ENCODE data around the gene DEAF1. TPM values are rescaled to one million over a fixed set of nuclear protein-coding genes. Genes with fewer than 3 reads are reported as not detected.
A peak's percentile ranks its signal among the peaks of the same experiment; 100 is the strongest.

Gene DEAF1
- total and polyA plus RNA-seq, 9 of the 15 experiments (the other 6 are each of a cell fraction or from before 2014, with no cell fraction given) = 2.0 to 69.1 (median 26.8) TPM

- TF ChIP-seq ZBTB33 (CRISPR knock-in tag; IDR thresholded peaks at IDR 0.05) (no peak), CSDE1 (IDR thresholded peaks at IDR 0.05) (no peak), CLOCK (CRISPR knock-in tag; IDR thresholded peaks at IDR 0.05; ENCODE audit: borderline replicate concordance) (no peak), MAZ (CRISPR knock-in tag; conservative IDR thresholded peaks at IDR 0.05 in 1 of 2, IDR thresholded peaks at IDR 0.05 in 1 of 2) (peak in 1 of 2 experiments; percentile 50; a peak in 1 of 4 replicates), ZNF239 (CRISPR knock-in tag; IDR thresholded peaks at IDR 0.05) (no peak), MYC (IDR thresholded peaks at IDR 0.05; ENCODE audit: low read depth, low read length) (peak; percentile 54), MYC (CRISPR knock-in tag; IDR thresholded peaks at IDR 0.05; ENCODE audit: borderline replicate concordance, low read depth) (no peak), SNAPC5 (CRISPR knock-in tag; IDR thresholded peaks at IDR 0.05) (no peak), ATF4 (CRISPR knock-in tag; IDR thresholded peaks at IDR 0.05) (0 out of 2 replicates have a peak, but pooled peaks have one; percentile 47), PHB (CRISPR knock-in tag; IDR thresholded peaks at IDR 0.05) (no peak), ZNF431 (CRISPR knock-in tag; IDR thresholded peaks at IDR 0.05) (no peak), ZNF395 (CRISPR knock-in tag; IDR thresholded peaks at IDR 0.05) (0 out of 2 replicates have a peak, but pooled peaks have one; percentile 15), ATF3 (IDR thresholded peaks at IDR 0.05) (peak; percentile 55), ATF3 (CRISPR knock-in tag; conservative IDR thresholded peaks at IDR 0.05) (no peak), CEBPG (CRISPR knock-in tag; IDR thresholded peaks at IDR 0.05) (peak; percentile 91), CEBPG (tag; conservative IDR thresholded peaks at IDR 0.05 in 1 of 2, IDR thresholded peaks at IDR 0.05 in 1 of 2) (no peak; a peak in 1 of 4 replicates), ZBTB7A (IDR thresholded peaks at IDR 0.05; ENCODE audit: borderline replicate concordance, control insufficient read depth, low read depth, low read length) (peak; percentile 34; the same call in 1 of the 2 replicates), MLLT1 (IDR thresholded peaks at IDR 0.05) (no peak)
These were observed 1.6 kb downstream of the DEAF1 start (continued) for GRCh38 chr11:693415-693831.
